NCI-H510A (cell line): ENCODE data around the gene SYPL2.
"Not testable (repeated sequence)": the region's sequence is repeated elsewhere in the genome, so short reads cannot be mapped to it uniquely, and the experiment has no call there.

Experiments used
- DNase-seq: peaks from one replicate; lab custom pipeline; 2025; lab: John Stamatoyannopoulos, UW

SYPL2 gene

DNA sequence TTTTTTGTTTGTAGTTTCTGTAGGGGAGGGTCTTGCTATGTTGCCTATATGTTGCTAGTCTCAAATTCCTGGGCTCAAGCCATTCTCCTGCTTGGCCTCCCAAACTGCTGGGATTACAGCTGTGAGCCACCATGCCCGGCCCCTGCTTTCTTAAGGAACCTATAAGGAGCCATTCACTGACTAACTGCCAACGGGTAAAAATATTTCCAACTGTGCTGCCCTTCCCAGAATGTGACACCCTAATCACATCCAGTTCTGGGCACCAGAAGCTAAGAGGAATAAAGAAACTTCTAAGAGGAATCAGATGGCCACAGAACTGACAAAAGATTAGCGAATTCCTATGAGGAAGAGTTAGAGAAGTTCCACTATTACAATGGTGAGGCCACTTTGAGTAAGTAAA lies 6.4 kb downstream of the SYPL2 start:
- DNase-seq = no peak

- not testable (repeated sequence) for DNase-seq
Observed at GRCh38 chr1:109473284-109474057, 7.1 kb downstream of the SYPL2 start.

GRCh38 chr1:109474697-109475096 lies 8.4 kb downstream of the SYPL2 start:
- no peak for DNase-seq

DNA sequence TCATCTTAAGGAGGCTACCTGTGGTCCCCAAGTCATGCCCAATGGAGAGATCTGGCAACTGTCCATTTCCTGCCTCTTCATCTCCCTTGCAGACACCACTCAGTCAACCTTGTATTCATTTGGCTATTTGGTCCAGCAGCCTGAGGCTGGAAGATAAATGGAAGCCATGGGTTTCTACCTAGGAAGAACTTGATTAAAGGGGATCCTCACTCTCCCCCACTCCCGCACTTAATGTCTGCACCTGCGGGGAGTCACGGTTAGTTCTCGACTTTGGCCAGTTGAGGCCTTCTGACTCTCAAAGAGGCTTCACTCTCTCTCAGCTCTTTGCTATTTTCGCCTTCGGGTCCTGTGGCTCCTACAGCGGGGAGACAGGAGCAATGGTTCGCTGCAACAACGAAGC lies 8.9 kb downstream of the SYPL2 start:
- no peak for DNase-seq

GRCh38 chr1:109476825-109477224 lies 10.5 kb downstream of the SYPL2 start:
- no peak for DNase-seq

DNA sequence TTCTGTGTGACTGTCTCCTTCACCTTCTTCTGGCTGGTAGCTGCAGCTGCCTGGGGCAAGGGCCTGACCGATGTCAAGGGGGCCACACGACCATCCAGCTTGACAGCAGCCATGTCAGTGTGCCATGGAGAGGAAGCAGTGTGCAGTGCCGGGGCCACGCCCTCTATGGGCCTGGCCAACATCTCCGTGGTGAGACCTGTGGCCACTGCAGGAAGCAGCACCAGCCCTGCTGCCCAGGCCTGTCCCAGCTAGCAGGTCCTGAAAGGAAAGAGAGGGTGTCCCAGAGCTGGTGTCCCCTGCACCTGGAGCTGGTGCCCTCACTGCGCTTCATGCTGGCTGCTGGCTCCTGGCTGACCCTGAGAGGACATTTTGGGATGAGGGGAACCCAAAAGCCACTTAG lies 11.5 kb downstream of the SYPL2 start:
- no peak for DNase-seq

- DNase-seq = no peak
Observed at GRCh38 chr1:109478806-109479205, 12.5 kb downstream of the SYPL2 start.

- DNase-seq = no peak
Observed at GRCh38 chr1:109479311-109479710, 13.0 kb downstream of the SYPL2 start.

- no peak for DNase-seq
Observed at GRCh38 chr1:109479901-109480300, 13.6 kb downstream of the SYPL2 start.

DNA sequence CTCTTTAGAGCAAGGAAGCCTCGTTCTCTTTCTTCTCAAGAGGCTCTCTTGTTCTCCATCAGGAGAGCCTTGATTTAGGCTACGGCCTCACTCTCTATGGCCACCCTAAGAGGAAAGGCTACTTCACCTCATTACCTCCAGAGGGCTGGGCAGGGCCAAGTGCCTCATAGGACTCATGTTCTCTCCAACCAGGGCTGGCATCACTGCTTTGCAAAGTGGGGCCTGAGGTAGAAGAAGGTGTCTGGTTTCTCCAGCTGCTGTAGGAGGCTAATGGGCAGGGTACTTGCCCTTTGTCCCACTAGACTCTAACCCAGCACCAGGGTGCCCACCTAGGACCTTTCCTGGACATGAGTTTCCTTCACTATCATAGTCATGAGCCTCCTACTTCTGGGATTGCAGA lies 15.3 kb downstream of the SYPL2 start:
- DNase-seq = no peak

DNA sequence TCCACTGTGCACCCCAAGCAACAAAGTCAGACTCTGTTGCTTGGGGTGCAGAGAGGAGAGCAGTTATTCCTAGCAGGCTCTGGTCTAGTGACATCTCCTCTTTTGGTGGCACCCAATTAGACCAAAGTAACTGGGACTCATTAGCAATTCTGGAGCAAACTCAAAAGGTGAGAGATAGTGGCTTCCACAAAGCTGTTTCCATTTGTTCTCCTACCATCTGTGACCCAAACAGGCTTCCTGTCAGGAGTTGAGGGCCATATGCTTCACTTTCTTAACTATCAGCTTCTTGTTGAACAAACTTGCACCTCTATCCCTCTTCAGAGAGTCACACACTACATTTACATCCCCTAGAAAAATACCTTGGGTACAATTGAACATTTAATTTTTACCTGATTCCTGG lies 15.9 kb downstream of the SYPL2 start:
- DNase-seq = no peak

DNA sequence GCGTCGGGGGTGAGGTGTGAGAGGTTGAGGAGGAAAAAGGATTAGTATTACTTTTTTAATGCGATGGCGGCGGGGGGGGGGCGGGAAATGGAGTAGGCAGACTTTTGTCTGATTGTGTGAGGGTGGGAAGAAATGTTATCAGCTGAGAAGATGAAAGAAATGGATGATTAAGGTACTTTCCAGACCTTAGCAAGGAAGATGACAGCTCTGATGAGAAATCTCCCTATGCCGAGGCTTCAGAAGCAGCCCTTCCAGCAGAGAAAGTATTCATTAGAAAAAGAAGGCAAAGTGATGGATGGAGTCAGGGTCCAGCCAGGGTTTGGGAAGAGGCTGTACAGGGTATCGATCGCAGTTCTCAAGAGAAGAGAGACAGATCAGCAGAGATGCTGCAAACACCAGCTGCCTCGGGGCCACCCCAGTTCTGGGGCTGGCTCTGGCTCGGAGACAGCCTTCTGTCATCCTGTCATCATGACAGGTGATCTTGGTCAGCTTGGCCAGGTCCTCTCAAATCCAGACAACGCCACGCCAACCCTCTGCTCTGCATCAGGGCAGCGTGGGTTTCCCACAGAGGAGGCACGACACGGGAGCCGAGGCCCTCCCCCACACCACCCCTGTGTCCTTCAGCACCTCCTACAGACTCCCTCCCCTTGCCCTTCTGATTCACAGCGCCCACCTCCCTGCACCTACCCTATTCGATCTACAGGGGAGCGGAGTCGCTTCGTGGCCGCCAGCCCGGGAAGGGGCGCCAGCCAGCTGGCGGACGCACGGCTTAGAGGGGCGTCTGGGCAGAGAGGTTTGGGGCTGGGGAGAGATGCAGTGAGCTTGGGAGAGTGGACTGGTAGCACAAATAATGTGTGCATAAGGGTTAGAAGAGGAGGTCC lies 16.7 kb downstream of the SYPL2 start:
- no peak for DNase-seq

GRCh38 chr1:109483672-109484518 lies 17.5 kb downstream of the SYPL2 start, which contains the start of gene ATXN7L2:
TSS of gene ATXN7L2 (plus strand) at chr1:109483905. CDS start at chr1:109483954, 49 bp downstream.
- DNase-seq = peak; percentile 76

DNA sequence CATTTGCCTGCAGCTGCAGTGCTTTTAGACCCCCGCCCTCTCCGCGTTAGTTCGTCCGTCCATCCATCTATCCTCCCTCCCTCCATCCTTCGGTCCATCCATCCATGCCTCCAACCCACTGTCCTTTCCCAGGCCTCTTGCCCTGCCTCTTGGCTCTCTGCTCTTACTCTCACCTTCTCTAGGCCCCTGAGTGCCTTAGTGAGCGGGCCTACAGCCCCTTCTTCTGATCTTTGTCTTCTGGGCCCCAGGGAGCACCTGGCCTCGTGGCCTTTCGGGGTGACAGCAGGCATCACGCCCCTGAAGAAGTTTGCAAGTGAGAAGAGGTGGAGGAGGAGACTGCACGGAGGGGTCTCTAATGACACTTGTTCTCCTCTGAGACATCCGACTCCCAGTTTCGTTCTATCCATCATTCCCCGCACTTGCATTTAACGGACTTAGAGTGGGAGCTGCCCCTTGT lies 18.2 kb downstream of the SYPL2 start:
- no peak for DNase-seq

- DNase-seq = no peak
Observed at GRCh38 chr1:109485001-109485400, 18.7 kb downstream of the SYPL2 start.

- DNase-seq = no peak
Observed at GRCh38 chr1:109487261-109487660, 20.9 kb downstream of the SYPL2 start.

DNA sequence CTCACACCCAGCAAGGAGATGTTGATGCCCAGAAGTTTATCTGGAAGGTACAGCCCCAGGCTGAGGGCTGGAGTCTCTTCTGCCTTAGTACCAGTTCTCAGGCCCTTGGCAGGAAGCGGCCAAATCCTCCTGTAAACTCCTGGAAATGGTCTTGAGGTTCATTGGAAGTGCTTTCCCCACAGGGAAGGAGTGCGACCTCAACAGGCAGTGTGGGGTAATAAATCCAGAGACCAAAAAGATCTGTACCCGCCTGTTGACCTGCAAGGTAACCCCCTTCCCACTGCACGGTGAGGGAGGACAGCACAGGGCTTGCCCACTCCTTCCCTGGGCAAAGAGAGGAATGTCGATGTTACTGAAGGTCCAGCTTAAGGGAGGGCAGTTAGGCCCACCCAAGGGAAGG lies 21.9 kb downstream of the SYPL2 start:
- no peak for DNase-seq

GRCh38 chr1:109488696-109489095 lies 22.4 kb downstream of the SYPL2 start:
- DNase-seq = no peak

- no peak for DNase-seq
Observed at GRCh38 chr1:109490029-109490933, 23.9 kb downstream of the SYPL2 start.

DNA sequence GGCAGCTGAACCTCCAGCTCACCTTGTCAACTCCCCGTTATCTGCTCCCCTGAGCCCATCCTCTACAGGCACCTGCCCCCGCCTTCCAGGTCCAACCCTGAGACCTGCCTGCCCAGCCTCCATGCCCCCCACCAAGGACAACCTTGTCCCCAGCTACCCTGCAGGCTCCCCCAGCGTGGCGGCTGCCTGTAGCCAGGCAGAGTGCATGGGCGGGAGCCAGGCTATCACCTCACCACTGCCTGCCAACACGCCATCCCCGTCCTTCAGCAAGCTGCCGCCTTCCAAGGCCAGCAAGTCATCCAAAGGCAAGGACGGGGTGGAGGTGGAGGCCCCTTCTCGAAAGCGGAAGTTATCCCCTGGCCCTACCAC lies 24.6 kb downstream of the SYPL2 start:
- DNase-seq = no peak

GRCh38 chr1:109491372-109491771 lies 25.0 kb downstream of the SYPL2 start:
- DNase-seq = no peak
